K562 (cell line): ENCODE results near the gene NEK5. TPM values are rescaled to one million over a fixed set of nuclear protein-coding genes. Genes with fewer than 3 reads are reported as not detected.

Experiments used
- ETV5 ChIP-seq: sonication (generic); formaldehyde crosslinking; IDR thresholded peaks from 2 replicates; pipeline ENCODE4 v1.4.0; 2020; ENCODE audit warnings: low read depth, mild to moderate bottlenecking, missing genetic modification reagents
- GABPB2 ChIP-seq: fragments of 250-450 bp; sonication (Bioruptor Pico); conservative IDR thresholded peaks from 2 replicates; pipeline ENCODE4 v1.5.1; 2021; ENCODE audit warnings: mild to moderate bottlenecking
- SAP30 ChIP-seq: fragments of 200-600 bp; sonication (generic); IDR thresholded peaks from 2 replicates; pipeline ENCODE4 v1.6.1; 2012; ENCODE audit warnings: borderline replicate concordance, low read depth, mild to moderate bottlenecking, moderate library complexity, low read length, control low read depth, inconsistent platforms; ENCODE audit not compliant: insufficient read depth, poor library complexity, severe bottlenecking
- TFE3 ChIP-seq: fragments of 450-650 bp; formaldehyde crosslinking; IDR thresholded peaks from 2 replicates; pipeline ENCODE4 v1.4.0; 2020; ENCODE audit warnings: mild to moderate bottlenecking, mixed read lengths
- ZNF354B ChIP-seq: fragments of 250-450 bp; sonication (Bioruptor Pico); IDR thresholded peaks from 2 replicates; pipeline ENCODE4 v1.4.0; 2020
- ZNF431 ChIP-seq: sonication (generic); formaldehyde crosslinking; IDR thresholded peaks from 2 replicates; pipeline ENCODE4 v1.8.0; 2022; ENCODE audit warnings: mild to moderate bottlenecking, missing genetic modification reagents
- polyA plus RNA-seq, 8 experiments: library from polyadenylated mRNA; depleted of rRNA in 4 of 8; stranded (reverse) in 5 of 8; unstranded in 3 of 8; fragments of >200 nt; fragmentation: Nextera tagmentation in 2 of 8; fragmentation: Illumina TruSeq in 1 of 8; extraction: Ambion mirVana in 2 of 8; extraction: Trizol in 1 of 8; gene quantifications; 2 replicates each; pipeline versions ENCODE4 v1.2.1 to v1.2.3, GENCODE V29; 2011 to 2014; ENCODE audit warnings: inconsistent platforms in 1 of 8, missing spikeins in 1 of 8
- total RNA-seq, 7 experiments: library from RNA; depleted of rRNA in 6 of 7; stranded (reverse); fragments of >200 nt in 6 of 7; fragmentation: Illumina TruSeq in 2 of 7; extraction: Trizol in 2 of 7; gene quantifications; 2 replicates each; pipeline versions ENCODE4 v1.2.1 to v1.2.3, GENCODE V29; 2011 to 2021; ENCODE audit warnings: low replicate concordance in 1 of 7
- TF ChIP-seq, protein P1 (sequence below): sonication (generic); formaldehyde crosslinking; IDR thresholded peaks from 2 replicates; pipeline ENCODE4 v1.8.1; 2023; ENCODE audit warnings: missing genetic modification reagents, mild to moderate bottlenecking, borderline replicate concordance
- TF ChIP-seq, protein P2 (sequence below): fragments of 250-450 bp; sonication (Bioruptor Pico); IDR thresholded peaks from 2 replicates; pipeline ENCODE4 v1.4.0; 2020
- TF ChIP-seq, protein P3 (sequence below): sonication (generic); formaldehyde crosslinking; IDR thresholded peaks from 2 replicates; pipeline ENCODE4 v1.8.0; 2023; ENCODE audit warnings: missing genetic modification reagents, mild to moderate bottlenecking, borderline replicate concordance

NEK5 gene
- total and polyA plus RNA-seq, 9 of the 15 experiments (the other 6 are each of a cell fraction or from before 2014, with no cell fraction given), result 0.09 to 0.44 (median 0.33) TPM

- TF ChIP-seq, protein P1, sequence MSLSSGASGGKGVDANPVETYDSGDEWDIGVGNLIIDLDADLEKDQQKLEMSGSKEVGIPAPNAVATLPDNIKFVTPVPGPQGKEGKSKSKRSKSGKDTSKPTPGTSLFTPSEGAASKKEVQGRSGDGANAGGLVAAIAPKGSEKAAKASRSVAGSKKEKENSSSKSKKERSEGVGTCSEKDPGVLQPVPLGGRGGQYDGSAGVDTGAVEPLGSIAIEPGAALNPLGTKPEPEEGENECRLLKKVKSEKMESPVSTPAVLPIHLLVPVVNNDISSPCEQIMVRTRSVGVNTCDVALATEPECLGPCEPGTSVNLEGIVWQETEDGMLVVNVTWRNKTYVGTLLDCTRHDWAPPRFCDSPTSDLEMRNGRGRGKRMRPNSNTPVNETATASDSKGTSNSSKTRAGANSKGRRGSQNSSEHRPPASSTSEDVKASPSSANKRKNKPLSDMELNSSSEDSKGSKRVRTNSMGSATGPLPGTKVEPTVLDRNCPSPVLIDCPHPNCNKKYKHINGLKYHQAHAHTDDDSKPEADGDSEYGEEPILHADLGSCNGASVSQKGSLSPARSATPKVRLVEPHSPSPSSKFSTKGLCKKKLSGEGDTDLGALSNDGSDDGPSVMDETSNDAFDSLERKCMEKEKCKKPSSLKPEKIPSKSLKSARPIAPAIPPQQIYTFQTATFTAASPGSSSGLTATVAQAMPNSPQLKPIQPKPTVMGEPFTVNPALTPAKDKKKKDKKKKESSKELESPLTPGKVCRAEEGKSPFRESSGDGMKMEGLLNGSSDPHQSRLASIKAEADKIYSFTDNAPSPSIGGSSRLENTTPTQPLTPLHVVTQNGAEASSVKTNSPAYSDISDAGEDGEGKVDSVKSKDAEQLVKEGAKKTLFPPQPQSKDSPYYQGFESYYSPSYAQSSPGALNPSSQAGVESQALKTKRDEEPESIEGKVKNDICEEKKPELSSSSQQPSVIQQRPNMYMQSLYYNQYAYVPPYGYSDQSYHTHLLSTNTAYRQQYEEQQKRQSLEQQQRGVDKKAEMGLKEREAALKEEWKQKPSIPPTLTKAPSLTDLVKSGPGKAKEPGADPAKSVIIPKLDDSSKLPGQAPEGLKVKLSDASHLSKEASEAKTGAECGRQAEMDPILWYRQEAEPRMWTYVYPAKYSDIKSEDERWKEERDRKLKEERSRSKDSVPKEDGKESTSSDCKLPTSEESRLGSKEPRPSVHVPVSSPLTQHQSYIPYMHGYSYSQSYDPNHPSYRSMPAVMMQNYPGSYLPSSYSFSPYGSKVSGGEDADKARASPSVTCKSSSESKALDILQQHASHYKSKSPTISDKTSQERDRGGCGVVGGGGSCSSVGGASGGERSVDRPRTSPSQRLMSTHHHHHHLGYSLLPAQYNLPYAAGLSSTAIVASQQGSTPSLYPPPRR (CRISPR knock-in tag), result no peak
- TF ChIP-seq ZNF354B (no peak), GABPB2 (CRISPR knock-in tag) (no peak), TFE3 (CRISPR knock-in tag) (no peak), ZNF431 (CRISPR knock-in tag) (no peak), ETV5 (CRISPR knock-in tag) (no peak), SAP30 (no peak)
- TF ChIP-seq, protein P2, sequence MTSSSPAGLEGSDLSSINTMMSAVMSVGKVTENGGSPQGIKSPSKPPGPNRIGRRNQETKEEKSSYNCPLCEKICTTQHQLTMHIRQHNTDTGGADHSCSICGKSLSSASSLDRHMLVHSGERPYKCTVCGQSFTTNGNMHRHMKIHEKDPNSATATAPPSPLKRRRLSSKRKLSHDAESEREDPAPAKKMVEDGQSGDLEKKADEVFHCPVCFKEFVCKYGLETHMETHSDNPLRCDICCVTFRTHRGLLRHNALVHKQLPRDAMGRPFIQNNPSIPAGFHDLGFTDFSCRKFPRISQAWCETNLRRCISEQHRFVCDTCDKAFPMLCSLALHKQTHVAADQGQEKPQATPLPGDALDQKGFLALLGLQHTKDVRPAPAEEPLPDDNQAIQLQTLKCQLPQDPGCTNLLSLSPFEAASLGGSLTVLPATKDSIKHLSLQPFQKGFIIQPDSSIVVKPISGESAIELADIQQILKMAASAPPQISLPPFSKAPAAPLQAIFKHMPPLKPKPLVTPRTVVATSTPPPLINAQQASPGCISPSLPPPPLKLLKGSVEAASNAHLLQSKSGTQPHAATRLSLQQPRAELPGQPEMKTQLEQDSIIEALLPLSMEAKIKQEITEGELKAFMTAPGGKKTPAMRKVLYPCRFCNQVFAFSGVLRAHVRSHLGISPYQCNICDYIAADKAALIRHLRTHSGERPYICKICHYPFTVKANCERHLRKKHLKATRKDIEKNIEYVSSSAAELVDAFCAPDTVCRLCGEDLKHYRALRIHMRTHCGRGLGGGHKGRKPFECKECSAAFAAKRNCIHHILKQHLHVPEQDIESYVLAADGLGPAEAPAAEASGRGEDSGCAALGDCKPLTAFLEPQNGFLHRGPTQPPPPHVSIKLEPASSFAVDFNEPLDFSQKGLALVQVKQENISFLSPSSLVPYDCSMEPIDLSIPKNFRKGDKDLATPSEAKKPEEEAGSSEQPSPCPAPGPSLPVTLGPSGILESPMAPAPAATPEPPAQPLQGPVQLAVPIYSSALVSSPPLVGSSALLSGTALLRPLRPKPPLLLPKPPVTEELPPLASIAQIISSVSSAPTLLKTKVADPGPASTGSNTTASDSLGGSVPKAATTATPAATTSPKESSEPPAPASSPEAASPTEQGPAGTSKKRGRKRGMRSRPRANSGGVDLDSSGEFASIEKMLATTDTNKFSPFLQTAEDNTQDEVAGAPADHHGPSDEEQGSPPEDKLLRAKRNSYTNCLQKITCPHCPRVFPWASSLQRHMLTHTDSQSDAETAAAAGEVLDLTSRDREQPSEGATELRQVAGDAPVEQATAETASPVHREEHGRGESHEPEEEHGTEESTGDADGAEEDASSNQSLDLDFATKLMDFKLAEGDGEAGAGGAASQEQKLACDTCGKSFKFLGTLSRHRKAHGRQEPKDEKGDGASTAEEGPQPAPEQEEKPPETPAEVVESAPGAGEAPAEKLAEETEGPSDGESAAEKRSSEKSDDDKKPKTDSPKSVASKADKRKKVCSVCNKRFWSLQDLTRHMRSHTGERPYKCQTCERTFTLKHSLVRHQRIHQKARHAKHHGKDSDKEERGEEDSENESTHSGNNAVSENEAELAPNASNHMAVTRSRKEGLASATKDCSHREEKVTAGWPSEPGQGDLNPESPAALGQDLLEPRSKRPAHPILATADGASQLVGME (CRISPR knock-in tag), result no peak
- TF ChIP-seq, protein P3, sequence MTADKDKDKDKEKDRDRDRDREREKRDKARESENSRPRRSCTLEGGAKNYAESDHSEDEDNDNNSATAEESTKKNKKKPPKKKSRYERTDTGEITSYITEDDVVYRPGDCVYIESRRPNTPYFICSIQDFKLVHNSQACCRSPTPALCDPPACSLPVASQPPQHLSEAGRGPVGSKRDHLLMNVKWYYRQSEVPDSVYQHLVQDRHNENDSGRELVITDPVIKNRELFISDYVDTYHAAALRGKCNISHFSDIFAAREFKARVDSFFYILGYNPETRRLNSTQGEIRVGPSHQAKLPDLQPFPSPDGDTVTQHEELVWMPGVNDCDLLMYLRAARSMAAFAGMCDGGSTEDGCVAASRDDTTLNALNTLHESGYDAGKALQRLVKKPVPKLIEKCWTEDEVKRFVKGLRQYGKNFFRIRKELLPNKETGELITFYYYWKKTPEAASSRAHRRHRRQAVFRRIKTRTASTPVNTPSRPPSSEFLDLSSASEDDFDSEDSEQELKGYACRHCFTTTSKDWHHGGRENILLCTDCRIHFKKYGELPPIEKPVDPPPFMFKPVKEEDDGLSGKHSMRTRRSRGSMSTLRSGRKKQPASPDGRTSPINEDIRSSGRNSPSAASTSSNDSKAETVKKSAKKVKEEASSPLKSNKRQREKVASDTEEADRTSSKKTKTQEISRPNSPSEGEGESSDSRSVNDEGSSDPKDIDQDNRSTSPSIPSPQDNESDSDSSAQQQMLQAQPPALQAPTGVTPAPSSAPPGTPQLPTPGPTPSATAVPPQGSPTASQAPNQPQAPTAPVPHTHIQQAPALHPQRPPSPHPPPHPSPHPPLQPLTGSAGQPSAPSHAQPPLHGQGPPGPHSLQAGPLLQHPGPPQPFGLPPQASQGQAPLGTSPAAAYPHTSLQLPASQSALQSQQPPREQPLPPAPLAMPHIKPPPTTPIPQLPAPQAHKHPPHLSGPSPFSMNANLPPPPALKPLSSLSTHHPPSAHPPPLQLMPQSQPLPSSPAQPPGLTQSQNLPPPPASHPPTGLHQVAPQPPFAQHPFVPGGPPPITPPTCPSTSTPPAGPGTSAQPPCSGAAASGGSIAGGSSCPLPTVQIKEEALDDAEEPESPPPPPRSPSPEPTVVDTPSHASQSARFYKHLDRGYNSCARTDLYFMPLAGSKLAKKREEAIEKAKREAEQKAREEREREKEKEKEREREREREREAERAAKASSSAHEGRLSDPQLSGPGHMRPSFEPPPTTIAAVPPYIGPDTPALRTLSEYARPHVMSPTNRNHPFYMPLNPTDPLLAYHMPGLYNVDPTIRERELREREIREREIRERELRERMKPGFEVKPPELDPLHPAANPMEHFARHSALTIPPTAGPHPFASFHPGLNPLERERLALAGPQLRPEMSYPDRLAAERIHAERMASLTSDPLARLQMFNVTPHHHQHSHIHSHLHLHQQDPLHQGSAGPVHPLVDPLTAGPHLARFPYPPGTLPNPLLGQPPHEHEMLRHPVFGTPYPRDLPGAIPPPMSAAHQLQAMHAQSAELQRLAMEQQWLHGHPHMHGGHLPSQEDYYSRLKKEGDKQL (CRISPR knock-in tag), result no peak
Observed at GRCh38 chr13:52173373-52173772, 44.5 kb upstream of the NEK5 start (continued).
